Urinary bladder (tissue), 4 donors: ENCODE data around the gene MMD2. TPM values are rescaled to one million over a fixed set of nuclear protein-coding genes. Genes with fewer than 3 reads are reported as not detected.
"Not testable (repeated sequence)": the region's sequence is repeated elsewhere in the genome, so short reads cannot be mapped to it uniquely, and the experiment has no call there.

Experiments used
- DNase-seq: peaks from one replicate; pipeline ENCODE4 v3.0.0-alpha.2; 2015; ENCODE audit errors: extremely low spot score
- H3K27ac ChIP-seq: one replicate; pipeline ENCODE4 v1.5.1; 2013; ENCODE audit warnings: low read depth, mild to moderate bottlenecking, moderate library complexity
- H3K36me3 ChIP-seq: one replicate; pipeline ENCODE4 v1.6.1; 2013; ENCODE audit warnings: mild to moderate bottlenecking, moderate library complexity; ENCODE audit not compliant: insufficient read depth
- H3K4me1 ChIP-seq: one replicate; pipeline ENCODE4 v1.6.1; 2013; ENCODE audit warnings: mild to moderate bottlenecking, moderate library complexity; ENCODE audit not compliant: insufficient read depth
- H3K4me3 ChIP-seq: one replicate; pipeline ENCODE4 v1.5.1; 2013; ENCODE audit warnings: low read depth, low read length
- WGBS: extraction: QIAGEN DNeasy Blood & Tissue Kit; methylation state at CpG from one replicate; pipeline ENCODE4 v1.1.7; 2013; 5-methylcytosine and 5-hydroxymethylcytosine counted together
- polyA plus RNA-seq: library from polyadenylated mRNA; stranded (reverse); fragments of 200-250 nt; gene quantifications from one replicate; pipeline ENCODE4 v1.2.3, GENCODE V29; 2013
- total RNA-seq: library from RNA; depleted of rRNA; stranded (reverse); fragments of >200 nt; gene quantifications from one replicate; pipeline ENCODE4 v1.2.3, GENCODE V29; 2014
- donor health status: healthy with polysubstance abuse.
- donor health status: healthy.

MMD2 gene
- total and polyA plus RNA-seq, 2 donors: 0.11 TPM; not detected in 1

DNA sequence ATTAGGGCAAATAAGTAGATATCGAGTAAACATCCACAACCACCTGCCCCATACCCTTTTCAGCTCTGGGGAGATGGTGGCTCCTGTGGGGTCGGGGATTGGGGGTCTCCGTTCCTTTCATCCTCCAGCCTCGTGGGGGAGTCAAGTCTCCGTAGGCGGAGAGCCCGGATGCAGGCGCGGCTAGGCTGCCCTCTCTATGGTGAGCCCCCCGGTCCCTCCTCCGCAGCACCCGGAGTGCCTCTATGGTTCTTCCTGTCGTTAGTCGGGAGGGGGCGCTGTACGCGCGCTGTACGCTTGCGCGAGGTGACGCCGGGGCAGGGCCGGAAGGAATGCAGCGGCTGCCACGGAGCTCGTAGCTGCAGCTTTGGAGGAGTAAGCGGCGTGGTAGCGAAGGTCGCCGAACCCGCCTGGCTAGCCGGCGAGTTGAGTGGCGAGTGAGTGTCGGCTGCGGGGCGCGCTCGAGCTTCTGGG lies 14.8 kb upstream of the MMD2 start:
- peaks cover 2% of the 10 kb centered on the region for H3K36me3 ChIP-seq
- peak; percentile 71 for DNase-seq
- peak overlapping the region; percentile 86 for H3K27ac ChIP-seq
- no peaks in the 10 kb centered on the region for H3K4me1 ChIP-seq
- H3K4me3 ChIP-seq: peak overlapping the region; percentile 83
- WGBS: 3% methylated on average over 41 of the region's 41 CpGs

DNA sequence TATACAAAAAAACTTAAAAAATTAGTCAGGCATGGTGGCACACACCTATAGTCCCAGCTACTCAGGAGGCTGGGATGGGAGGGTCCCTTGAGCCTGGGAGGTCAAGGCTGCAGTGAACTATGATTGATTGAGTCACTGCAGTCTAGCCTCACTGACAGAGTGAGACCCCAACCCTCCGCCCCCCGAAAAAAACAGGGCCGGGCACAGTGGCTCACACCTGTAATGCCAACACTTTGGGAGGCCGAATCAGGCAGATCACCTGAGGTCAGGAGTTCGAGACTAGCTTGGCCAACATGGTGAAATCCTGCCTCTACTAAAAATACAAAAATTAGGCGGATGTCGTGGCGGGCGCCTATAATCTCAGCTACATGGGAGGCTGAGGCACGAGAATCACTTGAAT lies 13.5 kb upstream of the MMD2 start:
- not testable (repeated sequence) for H3K4me1 ChIP-seq, DNase-seq, H3K36me3 ChIP-seq, H3K4me3 ChIP-seq, H3K27ac ChIP-seq
- 78% methylated on average over 10 of the region's 10 CpGs for WGBS

DNA sequence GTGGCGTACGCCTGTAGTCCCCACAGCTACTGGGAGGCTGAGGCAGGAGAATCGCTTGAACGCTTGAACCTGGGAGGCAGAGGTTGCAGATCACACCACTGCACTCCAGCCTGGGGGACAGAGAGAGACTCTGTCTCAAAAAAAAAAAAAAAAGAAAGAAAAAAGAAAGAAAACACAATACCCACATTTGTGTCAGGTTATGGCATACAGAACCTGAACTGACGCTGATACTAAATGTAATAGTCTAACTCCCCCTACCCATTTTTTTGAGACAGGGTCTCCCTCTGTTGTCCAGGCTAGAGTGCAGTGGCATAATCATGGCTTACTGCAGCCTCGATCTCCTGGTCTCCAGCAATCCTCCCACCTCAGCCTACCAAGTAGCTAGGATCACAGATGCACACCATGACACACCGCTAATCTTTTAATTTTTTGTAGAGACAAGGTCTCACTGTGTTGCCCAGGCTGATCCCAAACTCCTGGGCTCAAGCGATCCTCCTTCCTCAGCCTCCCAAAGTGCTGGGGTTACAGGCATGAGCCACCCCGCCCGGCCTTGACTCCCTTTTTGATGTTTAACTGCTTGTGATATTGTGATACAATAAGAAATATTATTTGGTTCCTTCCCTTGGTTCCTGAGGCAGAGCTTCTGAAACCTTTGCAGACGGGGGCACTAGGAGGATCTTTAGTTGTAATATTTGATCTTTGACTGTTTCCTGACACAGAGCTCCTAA lies 6.5 kb upstream of the MMD2 start:
- 87% methylated on average over 11 of the region's 11 CpGs for WGBS
- Histone ChIP-seq H3K27ac (no peak overlapping the region), H3K4me3 (no peak overlapping the region), H3K36me3 (no peaks in the 10 kb centered on the region), H3K4me1 (no peaks in the 10 kb centered on the region)
- no peak for DNase-seq

DNA sequence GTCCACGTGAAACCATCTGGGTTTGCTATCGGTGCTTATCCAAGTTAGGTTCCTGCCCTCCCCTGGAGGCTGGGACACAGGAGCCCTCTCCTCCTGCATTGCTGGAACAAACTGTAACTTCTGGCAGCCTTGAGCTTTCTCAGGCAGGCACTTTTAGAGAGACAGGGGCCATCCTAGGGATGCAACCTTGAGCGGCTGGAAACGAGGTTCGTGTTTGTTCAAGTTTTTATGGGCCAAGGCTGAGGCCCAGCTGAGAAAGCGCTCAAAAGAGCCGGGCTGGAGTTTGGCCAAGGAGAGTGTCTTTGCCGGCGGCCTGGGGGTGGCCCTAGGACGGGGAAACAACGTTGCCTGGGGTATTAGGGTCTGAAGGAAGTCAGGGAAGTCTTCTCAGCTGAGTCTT lies 5.5 kb upstream of the MMD2 start:
- Histone ChIP-seq H3K27ac (no peak overlapping the region), H3K4me1 (no peaks in the 10 kb centered on the region), H3K36me3 (no peaks in the 10 kb centered on the region), H3K4me3 (no peak overlapping the region)
- DNase-seq: peak; percentile 13
- 24% methylated on average over 11 of the region's 11 CpGs for WGBS

DNA sequence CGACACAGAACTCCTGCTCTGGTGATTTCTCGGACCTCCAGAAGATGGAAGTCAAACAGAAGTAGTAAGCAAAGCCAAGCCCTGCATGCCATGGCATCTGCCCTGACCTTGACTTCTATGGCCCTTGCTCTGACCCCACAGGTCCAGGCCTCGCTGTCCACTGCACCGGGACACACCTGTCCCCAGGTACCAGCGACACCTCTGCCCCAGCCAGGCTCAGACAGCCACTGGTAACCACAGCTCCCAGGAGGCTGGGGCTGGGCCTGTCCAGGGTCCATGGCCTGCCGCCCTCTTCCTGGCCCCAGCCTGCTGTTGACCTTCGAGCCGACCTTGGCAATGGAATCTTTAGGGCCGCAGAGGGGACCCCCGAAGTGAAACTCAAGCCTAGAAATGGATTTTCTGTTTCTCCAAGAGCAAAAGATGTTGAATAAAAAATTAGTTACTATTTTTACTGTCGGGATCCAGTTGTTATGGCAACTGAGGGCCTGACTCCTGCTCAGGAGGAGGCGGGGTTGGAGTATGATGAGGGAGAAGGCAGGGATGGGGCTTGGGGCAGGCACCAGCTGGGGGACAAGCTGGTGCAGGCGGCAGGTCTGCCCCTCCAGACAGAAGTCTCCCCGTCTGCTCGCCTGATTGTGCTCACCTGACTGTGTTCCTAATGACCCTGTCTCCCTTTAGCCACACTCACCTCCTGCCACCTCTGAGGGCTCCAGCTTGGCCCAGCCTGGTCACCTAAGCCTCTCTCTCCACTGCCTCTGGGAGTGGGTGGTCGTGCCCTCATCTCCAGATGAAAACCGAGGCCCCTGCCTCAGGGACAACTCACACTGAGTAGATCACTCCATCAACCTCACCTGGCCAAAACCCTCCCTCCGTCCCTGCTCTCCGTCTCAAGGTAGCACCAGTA lies 4.1 kb upstream of the MMD2 start:
- WGBS: 79% methylated on average over 19 of the region's 19 CpGs
- no peak for DNase-seq
- Histone ChIP-seq H3K4me3 (no peak overlapping the region), H3K27ac (no peak overlapping the region), H3K4me1 (no peaks in the 10 kb centered on the region), H3K36me3 (no peaks in the 10 kb centered on the region)

DNA sequence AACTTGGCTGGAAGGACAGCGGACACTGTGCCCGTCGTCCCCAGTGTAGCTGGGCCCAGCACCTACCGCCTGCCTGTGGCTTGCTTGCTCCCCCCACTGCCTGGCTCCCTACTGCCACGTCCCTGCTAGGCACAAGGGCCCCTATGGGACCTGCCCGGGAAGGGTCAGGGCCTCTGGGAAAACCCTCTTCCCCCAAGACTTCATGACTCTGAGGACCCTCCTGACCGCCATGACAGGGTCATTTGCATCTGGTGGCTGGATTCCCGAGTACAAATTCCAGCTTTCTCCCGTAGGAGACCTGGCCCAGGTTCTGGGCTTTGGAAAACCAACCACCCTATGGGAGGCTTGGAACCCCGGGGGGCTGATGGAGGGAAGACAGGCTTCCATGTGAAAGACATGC lies 1.4 kb upstream of the MMD2 start:
- 71% methylated on average over 10 of the region's 10 CpGs for WGBS
- Histone ChIP-seq H3K4me3 (no peak overlapping the region), H3K4me1 (no peaks in the 10 kb centered on the region), H3K27ac (no peak overlapping the region), H3K36me3 (no peaks in the 10 kb centered on the region)
- DNase-seq: no peak

DNA sequence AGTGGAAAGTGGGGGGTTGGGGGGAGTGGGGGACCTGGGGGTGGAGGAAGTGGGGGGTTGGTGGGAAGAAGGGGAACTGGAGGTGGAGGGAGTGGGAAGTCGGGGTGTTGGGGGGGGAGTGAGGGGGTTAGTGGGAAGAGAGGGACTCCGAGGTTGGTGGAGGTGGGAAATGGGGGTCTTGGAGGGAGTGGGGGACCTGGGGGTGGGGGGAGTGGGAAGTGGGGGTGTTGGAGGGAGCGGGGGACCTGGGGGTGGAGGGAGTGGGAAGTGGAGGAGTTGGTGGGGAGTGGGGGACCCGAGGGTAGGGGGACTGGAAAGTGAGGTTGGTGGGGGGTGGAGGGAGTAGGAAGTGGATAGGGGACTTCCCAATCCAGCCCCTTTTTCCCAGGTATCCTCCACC lies 906 bp upstream of the MMD2 start:
- WGBS: 64% methylated on average over 3 of the region's 4 CpGs
- H3K4me1 ChIP-seq: no peaks in the 10 kb centered on the region
- H3K4me3 ChIP-seq: no peak overlapping the region
- H3K36me3 ChIP-seq: no peaks in the 10 kb centered on the region
- no peak for DNase-seq
- H3K27ac ChIP-seq: no peak overlapping the region

DNA sequence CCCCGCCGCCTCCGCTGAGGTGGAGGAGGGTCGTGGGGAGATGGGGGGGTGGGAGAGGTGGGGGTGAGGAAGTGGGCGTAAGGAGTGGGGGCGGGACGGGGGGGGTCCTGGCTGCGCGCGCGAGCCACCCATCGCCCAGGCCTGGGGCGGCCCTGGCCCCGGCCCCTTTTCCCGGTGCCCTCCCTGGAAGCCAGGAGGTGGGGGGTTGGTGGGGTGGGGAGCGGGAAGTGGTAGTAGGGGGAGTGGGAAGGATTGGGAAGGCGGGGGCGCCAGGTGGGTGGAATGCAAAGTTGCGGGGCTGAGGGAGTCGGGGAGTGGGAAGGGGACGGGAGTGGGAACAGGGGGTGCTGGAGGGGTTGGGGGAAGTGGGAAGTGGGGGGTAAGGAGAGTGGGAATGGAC lies 319 bp upstream of the MMD2 start:
- 3% methylated on average over 21 of the region's 21 CpGs for WGBS
- peak overlapping the region; percentile 51 for H3K4me3 ChIP-seq
- no peak for DNase-seq

DNA sequence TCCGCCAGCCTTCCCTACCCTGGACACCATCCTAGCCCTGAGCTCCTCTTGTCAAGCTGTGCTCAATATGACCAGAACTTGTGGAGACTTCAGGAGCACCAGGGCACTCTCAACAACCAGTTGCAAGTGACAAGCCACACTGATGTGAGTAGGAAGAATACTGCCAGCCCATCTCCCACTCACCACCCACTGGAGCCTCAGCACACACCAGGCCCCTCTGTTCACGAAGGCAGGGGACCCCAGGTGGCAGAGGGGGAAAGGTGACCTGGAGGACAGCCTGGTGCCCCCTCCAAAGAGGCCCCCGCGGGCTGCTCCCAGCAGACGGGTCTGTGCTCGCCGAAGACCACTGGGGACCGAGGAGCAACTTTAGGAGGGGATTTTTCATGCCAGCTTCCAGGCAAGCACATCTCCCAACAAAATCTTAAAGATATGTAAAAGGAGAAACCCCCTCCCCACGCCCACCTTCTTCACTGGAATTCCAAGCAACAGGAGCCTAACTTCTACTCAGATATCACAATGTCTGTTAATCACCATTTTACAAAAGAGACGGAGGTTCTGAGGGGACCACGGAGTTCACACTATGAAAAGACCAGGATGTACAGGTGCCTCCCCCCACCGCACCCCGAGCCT lies 1.0 kb downstream of the MMD2 start:
- Histone ChIP-seq H3K27ac (no peak overlapping the region), H3K4me3 (no peak overlapping the region), H3K4me1 (no peaks in the 10 kb centered on the region), H3K36me3 (no peaks in the 10 kb centered on the region)
- WGBS: 18% methylated on average over 13 of the region's 13 CpGs
- no peak for DNase-seq

More for the DNA sequence above, 319 bp upstream of the MMD2 start:
- Histone ChIP-seq H3K27ac (no peak overlapping the region), H3K4me1 (no peaks in the 10 kb centered on the region), H3K36me3 (no peaks in the 10 kb centered on the region)

DNA sequence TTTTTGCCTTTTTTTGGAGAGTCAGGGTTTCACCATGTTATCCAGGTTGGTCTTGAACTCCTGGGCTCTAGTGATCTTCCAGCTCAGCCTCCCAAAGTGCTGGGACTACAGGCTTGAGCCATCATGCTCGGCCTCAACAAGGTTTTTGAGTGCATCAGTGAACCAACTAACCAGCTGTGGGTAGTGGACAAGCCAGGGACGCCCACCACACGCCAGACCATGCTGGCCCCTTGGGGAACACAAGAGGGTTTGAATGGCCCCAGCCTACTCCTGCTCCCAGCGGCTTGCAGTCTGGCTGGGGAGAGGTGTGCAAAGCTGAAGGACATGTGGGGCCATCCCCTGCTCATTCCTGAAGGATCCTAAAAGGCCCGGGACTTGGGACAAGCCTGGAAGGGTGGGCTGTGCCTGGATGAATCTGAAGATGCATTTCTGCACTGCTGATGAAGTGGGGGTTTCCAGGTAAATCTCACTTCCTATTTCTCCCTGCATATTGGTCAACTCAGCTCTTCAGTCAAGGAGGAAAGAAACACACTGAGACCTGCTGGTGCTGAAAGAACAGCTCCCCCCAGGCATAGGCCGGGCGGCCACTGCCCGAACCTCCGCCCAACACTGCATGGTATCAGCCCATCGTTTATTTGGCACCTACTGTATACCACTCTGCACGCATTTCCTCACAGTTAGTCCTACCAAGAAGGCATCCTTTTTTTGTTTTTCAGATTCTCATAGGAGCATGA lies 6.9 kb downstream of the MMD2 start:
- WGBS: 38% methylated on average over 11 of the region's 11 CpGs

DNA sequence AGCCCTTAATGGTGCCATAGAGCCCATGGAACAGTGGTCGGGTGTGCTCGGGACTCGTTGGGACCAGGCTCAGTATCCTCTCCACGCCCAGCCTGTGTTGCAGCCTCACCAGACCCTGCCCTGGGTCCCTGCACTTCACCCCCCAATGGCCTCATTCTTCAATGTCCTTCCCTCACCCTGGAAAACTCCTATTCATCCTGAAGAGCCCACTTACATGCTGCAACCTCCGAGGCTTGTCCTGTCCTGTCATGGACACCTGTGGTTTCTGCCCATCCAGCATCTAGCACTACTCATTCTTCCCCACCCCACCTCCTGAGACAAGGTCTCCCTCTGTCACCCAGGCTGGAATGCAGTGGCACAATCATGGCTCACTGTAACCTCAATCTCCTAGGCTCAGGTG lies 7.7 kb downstream of the MMD2 start:
- no peak overlapping the region for H3K4me3 ChIP-seq

More for the DNA sequence above, 6.9 kb downstream of the MMD2 start:
- Histone ChIP-seq H3K36me3 (no peaks in the 10 kb centered on the region), H3K27ac (no peak overlapping the region), H3K4me1 (no peaks in the 10 kb centered on the region), H3K4me3 (no peak overlapping the region)
- no peak for DNase-seq

DNA sequence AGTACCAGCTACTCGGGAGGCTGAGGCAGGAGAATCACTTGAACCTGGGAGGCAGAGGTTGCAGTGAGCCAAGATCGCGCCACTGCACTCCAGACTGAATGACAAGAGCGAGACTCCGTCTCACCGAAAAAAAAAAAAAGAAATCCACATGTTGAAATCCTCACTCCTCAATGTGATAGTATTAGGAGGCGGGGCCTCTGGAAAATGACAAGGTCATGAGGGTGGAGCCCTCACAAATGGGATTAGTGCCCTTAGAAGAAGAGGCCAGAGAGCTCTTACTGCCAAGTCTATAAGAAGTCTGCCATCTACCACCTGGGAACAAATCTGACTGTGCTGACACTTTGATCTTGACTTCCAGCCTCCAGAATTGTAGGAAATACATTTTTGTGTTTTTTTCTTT lies 10.6 kb downstream of the MMD2 start:
- WGBS: 92% methylated on average over 7 of the region's 7 CpGs
- no peak for DNase-seq
- no peaks in the 10 kb centered on the region for H3K4me1 ChIP-seq
- no peaks in the 10 kb centered on the region for H3K36me3 ChIP-seq
- no peak overlapping the region for H3K27ac ChIP-seq
- no peak overlapping the region for H3K4me3 ChIP-seq

More for the DNA sequence above, 7.7 kb downstream of the MMD2 start:
- WGBS: 64% methylated on average over 5 of the region's 5 CpGs
- Histone ChIP-seq H3K4me1 (no peaks in the 10 kb centered on the region), H3K36me3 (no peaks in the 10 kb centered on the region), H3K27ac (no peak overlapping the region)
- DNase-seq: no peak

DNA sequence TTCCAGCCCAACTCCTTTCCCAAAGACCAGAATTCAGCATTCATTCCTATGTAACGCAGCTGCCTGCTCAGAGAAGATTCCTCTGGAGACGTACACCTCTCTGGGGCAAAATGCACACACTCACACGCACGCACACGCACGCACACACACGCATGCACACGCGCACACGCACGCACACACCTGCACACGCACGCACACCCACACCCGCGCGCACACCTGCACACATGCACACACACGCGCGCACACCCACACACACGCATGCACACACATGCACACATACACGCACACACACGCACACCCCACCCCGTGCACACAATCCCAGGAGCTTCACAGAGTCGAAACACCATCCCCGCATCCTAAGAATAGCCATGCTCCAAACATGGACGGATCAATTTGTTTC lies 13.0 kb downstream of the MMD2 start:
- WGBS: 93% methylated on average over 26 of the region's 26 CpGs
- no peaks in the 10 kb centered on the region for H3K36me3 ChIP-seq
- no peak overlapping the region for H3K27ac ChIP-seq
- H3K4me1 ChIP-seq: no peaks in the 10 kb centered on the region
- H3K4me3 ChIP-seq: no peak overlapping the region
- no peak for DNase-seq
